HG03439 (cell line): ENCODE data around the gene SLC17A2.

Source experiments
- ATAC-seq: cut with Tn5 transposase; IDR thresholded peaks from one replicate; pipeline ENCODE4 v1.9.1; 2021; ENCODE audit warnings: mild to moderate bottlenecking, moderate library complexity; ENCODE audit not compliant: unreplicated experiment

SLC17A2 gene, protein sequence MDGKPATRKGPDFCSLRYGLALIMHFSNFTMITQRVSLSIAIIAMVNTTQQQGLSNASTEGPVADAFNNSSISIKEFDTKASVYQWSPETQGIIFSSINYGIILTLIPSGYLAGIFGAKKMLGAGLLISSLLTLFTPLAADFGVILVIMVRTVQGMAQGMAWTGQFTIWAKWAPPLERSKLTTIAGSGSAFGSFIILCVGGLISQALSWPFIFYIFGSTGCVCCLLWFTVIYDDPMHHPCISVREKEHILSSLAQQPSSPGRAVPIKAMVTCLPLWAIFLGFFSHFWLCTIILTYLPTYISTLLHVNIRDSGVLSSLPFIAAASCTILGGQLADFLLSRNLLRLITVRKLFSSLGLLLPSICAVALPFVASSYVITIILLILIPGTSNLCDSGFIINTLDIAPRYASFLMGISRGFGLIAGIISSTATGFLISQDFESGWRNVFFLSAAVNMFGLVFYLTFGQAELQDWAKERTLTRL

DNA sequence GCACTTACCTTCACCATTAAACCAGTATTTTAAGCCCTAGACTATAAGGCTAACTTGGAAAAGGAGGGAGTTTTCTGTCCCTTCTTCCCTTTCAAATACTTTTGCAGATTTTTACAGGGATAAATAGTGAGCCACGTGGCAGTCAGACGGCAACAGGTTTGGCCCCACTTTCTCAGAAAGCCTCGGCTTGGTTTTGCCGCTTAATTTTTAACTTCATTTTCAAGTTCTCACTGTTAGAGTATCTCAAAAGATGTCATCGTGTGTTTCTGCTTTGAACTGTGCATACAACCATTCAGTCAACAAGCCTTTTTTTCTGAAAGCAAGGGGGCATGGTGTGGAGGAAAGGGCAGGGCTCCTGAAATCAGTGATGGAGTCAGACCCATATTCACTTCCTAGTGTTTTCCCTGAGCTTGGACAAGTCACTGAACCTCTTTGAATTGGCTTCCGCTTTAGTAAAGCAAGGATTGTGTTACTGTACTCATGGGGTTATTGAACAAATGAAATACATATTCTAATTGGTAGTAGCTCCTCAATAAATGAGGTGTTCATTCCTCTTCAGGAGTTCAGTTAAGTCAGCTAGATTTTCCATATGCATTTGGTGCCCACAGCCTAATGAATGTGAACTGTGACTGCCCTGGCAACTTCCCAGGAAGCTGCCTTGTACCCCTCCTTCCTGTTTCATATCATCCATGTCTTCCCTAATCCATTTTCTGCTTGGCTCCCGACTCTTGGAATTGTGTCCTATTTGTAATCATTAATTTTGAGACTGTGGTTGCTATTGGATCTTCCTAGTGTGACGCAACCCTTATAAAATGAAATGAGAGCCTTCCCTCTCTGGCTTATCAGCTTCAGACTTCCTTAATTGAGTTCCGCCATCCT, at the start of gene SLC17A2:
Gene SLC17A2 (minus strand): TSS at position 160 of the 879 bp plus-strand sequence. CDS start 4,895 bp downstream, outside the sequence.
- ATAC-seq = no peak

DNA sequence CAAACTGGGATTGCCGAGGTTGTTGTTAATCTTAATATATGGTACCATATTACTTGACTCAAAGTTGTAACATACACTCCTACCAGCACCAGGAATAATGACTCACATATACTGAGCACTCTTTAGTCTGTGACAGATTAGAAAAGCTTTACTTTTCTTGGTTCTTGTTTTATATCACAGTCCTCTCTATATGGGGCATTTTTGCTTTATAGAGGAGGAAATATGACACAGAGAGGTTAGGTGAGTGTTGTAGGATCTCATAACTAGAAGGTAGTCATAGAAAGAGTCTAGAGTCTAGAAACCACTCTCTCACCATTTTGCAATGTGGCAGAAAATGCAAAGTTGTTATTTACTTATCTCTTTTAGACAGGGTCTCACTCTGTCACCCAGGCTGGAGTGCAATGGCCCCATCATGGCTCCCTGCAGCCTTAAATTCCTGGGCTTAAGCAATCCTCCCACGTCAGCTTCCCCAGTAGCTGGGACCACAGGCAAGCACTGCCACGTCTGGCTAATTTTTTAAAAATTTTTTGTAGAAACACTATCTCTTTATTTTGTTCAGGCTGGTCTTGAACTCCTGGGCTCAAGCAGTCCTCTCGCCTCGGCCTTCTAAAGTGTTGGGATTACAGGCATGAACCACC, 45.6 kb upstream of the SLC17A2 start:
- ATAC-seq = no peak

DNA sequence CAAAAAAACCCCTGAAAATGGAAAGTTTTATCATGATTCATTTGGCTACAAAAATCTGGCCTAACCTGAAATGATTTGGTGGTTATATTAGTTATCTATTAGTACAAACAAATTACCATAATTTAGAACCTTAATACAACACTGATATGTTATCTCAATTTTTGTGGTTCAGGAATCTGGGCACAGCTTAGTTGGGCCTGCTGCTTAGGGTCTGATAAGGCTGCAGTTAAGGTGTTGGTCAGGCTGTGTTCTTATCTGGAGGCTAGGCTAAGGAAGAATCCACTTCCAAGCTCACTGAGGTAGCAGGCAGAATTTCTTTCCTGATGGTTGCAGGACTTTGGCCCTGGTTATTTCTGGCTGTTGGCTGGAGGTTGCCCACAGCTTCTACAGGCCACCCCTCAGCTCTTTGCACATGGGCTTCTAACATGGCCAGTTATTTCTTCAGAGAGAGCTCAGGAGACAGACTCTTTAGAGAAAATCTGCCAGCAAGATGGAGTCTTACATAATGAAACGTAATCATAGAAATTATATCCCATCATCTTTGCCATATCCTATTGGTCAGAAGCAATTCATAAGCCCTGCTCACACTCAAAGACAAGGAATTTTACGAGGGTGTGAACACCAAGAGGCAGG, 43.5 kb upstream of the SLC17A2 start:
- no peak for ATAC-seq

DNA sequence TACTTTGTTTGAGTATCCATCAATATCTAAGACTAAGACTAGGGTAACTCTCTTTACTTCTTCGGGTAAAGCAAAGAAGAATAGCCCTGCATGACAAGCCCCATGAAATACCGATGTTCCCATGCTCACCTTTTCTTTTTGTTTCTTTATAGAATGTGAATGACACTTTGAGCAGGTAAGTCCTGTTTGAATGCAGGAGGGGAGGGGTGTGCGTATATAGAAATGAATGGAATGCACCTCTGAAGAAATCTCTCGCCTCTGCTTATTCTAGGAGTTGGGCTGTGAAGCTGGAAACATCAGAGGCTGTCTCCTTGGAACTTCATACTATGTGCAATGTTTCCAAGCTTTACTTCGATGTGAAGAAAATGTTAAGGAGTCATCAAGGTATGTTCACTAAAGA, 42.4 kb upstream of the SLC17A2 start:
- ATAC-seq = no peak

DNA sequence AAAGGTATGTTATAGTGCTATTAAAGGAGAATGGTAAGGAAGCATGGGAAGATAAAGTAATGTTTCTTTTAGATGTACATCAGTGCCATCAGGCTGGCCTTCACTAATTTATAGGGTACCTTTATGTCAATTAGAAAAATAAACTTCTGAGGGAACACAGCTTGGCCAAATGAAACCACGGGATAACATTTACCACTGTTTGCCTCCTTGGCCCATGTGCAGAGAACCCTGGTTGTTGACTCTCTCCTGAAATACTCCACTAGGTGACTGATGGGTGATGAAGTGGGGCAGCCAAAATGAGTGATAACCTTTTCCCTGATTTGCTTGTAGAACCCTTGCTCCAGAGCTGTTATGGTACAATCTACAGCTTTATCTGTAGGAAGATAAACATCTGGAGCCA, 41.6 kb upstream of the SLC17A2 start:
- no peak for ATAC-seq

DNA sequence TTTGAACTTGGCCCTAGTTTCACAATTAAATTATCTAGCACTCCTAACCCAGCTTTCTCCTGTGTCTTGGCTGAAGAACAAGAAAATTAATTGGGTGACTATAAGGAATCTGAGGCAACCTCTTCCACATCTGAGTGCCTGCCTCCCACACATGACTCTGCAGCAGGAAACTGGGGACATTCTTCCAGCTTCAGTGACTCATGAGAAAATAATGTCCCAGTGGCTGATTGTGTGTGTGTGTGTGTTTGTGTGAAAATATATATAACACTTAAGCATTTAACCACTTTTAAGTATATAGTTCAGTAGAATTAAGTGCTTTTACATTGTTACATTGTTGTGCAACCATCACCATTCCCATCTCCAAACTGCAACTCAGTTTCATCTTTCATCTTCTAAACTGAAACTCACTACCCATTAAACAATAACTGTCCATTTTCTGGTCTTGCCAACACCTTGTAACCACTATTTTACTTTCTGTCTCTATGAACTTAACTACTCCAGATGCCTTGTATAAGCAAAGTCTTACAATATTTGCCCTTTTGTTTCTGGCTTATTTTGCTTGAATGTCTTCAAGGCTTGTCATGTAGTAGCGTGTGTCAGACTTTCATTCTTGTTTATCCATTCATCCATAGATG, 40.8 kb upstream of the SLC17A2 start:
- no peak for ATAC-seq

DNA sequence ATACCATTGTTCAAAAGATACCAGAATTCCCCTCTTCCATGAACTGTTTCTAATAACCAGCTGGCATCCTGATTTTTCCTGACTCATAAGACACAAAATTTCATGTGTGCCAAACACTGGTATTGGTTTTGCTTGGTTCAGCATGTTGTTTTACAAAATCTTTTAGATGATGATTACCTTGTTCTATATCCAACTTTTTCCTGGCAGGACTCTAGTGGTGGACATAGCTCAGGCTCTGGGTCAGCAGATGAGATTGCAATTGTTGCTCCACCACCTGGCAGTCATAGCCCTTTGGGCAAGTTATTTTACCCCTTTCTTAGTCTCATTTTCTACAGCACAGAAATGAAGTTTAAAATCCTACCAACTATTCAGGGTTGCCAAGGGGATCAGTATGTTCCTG, 38.3 kb upstream of the SLC17A2 start:
- no peak for ATAC-seq

DNA sequence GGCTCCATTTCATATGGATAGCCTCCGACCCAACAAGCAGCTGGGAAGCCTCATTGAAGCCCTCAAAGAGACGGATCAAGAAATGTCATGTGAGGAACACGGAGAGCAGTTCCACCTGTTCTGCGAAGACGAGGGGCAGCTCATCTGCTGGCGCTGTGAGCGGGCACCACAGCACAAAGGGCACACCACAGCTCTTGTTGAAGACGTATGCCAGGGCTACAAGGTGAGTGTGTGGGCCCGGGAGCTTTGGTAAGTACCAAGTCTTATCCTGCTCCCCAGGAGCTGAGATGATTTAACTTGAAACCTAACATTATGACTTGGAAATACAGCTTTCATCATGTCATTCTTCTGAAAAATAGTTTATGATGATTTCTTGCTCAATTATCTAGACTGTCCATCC, 36.2 kb upstream of the SLC17A2 start:
- ATAC-seq = no peak

DNA sequence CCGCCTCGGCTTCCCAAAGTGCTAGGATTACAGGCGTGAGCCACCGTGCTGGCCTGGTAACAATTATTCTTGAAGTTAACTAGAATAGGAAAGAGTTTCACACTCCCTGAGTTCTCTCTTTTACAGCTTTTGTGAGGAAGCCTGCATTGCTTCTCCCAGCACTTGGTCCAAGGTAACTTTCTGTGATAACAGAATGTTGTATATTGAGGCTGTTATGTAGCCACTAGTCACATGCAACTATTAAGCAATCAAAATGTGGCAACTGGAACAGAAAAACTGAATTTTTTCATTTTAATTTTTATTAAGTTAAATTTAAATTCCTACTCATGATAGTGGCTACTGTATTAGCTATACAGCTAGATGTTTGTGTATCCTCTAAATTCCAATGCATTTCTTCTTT, 34.6 kb upstream of the SLC17A2 start:
- ATAC-seq = no peak

DNA sequence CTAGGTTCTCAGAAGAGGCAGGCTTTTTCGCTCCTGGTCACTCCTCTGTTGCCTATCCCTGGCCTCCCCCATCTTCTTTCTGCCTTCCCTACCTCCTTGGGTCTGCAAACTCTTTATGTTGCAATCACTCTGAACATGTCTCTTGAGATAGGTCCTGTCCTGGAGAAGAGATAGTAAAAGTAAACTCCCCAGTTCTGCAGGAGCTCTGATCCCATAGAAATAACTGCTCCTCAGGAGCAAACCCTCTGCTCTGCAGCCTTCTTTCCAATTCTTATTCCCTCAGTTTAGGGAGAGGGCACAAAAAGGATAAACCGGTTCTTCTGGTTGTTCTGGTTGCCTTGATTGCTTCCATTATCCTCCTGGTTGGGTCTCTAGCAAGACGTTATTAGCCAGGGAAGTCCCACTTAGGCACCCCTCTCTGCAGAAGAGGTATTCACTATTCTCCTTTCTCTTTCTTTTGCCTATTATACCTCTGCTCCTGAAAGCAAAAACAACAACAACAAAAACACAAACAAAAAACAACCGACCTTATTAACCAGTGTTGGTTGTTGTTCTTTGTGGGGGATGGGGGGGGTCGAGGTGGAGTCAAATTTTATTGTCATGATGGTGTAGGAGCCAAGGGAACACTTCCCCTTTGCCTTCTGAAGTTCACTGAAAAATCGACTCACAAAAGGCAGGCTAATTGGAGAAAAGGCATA, 33.1 kb upstream of the SLC17A2 start:
- no peak for ATAC-seq

DNA sequence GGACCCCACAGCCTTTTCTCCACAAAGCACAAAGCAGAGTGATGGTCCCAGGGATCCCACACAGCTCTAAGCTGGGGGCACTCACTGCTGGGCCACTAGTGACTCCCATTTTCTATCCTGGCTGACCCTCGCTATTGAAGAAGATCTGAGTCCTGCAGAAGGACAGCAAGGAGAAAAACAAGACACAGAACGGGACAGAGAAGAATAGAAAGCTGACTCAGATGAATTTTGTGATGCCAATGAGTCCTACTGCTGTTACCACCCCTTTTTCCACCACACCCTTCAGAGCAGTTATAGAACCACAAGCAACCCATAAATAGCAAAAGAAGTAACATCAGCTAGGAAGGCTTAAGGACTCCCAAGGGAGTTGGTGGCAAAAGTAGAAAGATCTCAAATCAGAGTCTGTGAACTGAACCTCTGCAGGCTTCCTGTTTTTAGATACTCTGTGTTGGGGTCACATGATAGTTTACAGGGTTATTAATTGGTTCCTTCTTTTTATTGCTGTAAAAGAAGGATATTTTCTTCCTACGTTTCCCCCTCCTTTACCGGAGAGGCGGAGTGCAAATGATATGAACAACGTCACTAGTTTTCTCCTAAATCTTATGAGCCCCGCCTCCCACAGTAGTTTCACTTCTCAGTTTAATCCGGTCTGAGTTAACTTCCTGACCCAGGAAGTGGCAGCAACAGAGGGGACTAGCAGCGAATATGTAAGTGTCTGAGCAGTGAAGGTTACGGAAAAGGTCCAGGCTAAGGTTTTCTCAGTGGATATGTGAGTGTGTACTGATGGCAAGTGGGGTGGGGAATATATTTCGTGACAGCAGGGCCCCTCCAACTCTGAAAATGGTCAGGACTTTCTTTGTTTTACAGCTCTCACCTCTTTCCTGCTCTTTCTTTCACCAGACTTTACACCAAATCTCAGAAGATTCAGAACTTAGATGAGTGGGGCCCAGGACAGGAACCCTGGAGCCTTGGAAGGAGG, 31.9 kb upstream of the SLC17A2 start, which contains the start of gene TRIM38:
Gene TRIM38 (plus strand): TSS at position 654 of the 979 bp plus-strand sequence. CDS start 3,721 bp downstream, outside the sequence.
- ATAC-seq = peak; percentile 79

DNA sequence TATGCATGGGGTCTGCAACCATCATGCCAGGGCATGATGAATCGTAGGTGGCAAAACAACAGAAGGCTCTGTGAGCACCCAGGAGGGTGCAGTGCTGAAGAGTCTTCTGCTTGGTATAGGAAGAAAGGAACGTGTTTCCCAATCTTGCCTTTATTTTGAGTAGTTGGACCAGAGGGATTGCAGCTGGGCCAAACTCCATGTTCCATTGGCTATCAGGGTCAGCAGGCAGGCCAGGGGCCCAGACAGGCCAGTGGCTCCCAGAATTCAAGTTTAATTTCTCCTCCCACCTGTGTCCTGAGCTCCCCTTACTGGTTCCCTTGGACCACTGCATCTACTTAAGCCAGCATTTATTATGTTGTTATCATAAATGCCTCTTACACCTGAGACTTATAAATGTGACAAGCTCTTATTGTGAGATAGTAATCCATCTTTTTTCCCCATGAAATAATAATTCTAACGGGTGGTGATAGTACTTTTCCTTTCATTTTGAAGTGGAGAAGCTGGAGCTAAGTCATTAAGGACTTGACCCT, 31.2 kb upstream of the SLC17A2 start:
- ATAC-seq = no peak

DNA sequence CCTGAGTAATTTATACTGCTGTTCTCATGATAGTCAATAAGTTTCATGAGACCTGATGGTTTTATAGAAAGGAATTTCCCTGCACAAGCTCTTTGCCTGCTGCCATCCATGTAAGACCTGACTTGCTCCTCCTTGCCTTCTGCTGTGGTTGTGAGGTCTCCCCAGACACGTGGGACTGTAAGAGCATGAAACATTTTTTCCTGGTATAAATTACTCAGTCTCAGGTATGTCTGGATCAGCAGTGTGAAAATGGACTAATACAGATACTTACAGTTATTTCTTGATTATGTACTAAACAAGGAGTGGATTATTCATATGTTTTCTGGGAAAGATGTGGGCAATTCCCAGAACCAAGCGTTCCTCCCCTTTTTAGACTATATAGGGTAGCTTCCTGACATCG, 30.2 kb upstream of the SLC17A2 start:
- no peak for ATAC-seq

DNA sequence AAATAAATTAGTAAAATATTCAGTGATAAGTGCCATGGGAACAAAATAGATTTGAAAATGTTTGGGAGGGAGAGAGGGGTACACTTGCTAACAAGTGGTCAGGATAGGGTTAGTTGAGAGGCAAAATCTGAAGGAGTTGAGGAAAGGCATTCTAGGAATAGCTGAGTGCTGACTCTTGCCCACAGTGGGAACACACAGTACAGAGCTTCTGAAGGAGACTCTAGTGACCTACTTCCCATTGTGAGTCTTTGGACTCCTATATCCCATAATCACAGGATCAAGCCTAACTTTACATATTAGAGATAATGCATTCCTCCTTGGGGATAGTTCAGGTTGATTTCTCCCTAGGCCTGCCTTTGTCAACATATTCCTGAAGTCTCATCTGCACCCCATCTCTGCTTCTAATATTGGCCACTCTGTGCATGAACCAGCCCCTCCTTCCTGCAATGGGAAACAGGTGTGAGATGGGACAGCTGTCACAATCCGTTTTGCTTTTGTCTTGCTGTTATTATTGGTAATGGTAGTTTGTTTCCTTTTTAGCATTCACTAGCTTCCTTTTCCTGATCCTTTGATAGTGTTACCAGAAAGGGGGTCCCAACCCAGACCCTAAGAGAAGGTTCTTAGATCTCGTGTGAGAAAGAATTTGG, 29.5 kb upstream of the SLC17A2 start:
- ATAC-seq = no peak

DNA sequence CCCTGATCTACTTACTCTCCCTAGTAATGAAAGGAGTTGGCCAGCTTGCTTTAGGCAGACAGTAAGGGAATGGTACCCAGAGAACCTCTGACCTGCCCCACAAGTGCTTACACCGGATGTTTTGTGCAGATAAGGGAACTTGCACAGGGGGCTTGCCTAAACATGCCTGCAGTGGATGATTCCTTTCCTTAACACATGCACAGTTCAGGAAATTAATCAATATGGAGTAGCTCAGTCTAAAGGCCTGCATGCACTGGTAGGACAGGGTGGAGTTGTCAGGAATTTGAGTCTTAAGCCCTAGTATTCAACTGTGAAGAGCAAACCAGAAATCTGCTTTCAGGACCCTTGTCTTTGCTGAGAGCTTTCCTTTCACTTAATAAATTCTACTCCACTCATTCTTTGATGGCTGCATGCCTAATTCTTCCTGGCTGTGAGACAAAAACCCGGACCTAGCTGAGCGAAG, 28.2 kb upstream of the SLC17A2 start:
- ATAC-seq = no peak

DNA sequence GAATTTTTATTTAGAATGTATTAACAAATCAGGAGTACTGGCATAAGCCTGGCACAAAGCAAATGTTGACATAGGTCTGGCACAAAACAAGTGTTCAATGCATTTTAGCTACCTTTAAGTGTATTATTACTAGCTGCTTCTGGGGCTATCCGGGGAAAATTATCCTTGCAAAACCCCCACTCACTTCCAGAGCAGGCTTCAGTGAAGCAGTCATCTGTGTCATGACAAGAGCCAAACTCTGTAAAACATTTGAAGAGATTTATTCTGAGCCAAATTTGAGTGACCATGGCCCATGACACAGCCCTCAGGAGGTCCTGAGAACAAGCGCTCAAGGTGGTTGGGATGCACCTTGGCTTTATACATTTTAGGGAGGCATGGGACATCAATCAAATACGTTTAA, 25.7 kb upstream of the SLC17A2 start:
- ATAC-seq = no peak

DNA sequence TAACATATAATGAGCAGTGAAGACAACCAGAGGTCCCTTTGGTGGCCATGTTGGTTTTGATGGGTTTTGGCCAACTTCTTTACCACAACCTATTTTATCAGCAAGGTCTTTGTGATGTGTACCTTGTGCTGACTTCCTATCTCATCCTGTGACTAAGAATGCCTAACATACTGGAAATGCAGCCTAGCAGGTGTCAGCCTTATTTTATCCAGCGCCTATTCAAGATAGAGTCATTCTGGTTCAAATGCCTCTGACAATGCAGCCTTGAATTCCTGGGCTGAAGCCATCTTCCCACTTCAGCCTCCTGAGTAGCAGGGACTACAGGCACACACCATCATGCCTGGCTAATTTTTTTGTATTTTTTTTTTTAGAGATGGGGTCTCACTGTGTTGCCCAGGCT, 24.3 kb upstream of the SLC17A2 start:
- ATAC-seq = no peak

DNA sequence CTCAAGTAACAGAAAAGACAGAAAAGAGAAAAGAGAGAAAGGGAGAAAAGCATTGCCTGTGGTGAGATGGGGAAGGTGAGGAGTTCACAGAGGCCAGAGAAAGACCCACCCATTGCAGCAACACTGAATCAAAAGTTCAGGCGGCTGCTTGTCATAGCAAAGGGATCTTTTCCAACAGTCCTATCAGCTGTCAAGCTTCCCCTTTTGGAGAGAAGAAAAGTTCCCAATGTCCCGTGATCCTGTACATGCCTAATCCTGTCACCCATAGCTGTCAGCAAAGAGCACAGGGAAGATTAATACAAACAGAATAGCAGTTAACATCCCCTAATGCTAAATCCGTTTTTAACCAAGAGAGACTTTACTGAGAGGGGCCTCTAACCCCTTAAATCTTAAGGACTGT, 23.2 kb upstream of the SLC17A2 start:
- no peak for ATAC-seq
